Glutamatergic neuron (in vitro differentiated cells): ENCODE measurements around the gene DUS3L. TPM values are rescaled to one million over a fixed set of nuclear protein-coding genes. Genes with fewer than 3 reads are reported as not detected.

Experiments
- DNase-seq: peaks from one replicate; pipeline ENCODE4 v3.0.0; 2022
- H3K27ac Mint-ChIP-seq: one replicate; pipeline ENCODE4 v1.8.0; 2020; ENCODE audit warnings: mild to moderate bottlenecking, mixed read lengths, inconsistent platforms; ENCODE audit not compliant: unreplicated experiment
- H3K27me3 Mint-ChIP-seq: one replicate; pipeline ENCODE4 v1.8.0; 2020; ENCODE audit warnings: mild to moderate bottlenecking, moderate library complexity, mixed read lengths, inconsistent platforms; ENCODE audit not compliant: unreplicated experiment
- H3K36me3 Mint-ChIP-seq: one replicate; pipeline ENCODE4 v1.8.0; 2020; ENCODE audit warnings: mild to moderate bottlenecking, mixed read lengths, inconsistent platforms; ENCODE audit not compliant: unreplicated experiment
- H3K4me1 Mint-ChIP-seq: one replicate; pipeline ENCODE4 v1.8.0; 2020; ENCODE audit warnings: mild to moderate bottlenecking, low read depth, mixed read lengths, inconsistent platforms; ENCODE audit not compliant: unreplicated experiment
- H3K4me3 Mint-ChIP-seq: one replicate; pipeline ENCODE4 v1.8.0; 2020; ENCODE audit warnings: mild to moderate bottlenecking, mixed read lengths, inconsistent platforms; ENCODE audit not compliant: unreplicated experiment
- H3K9me3 Mint-ChIP-seq: one replicate; pipeline ENCODE4 v1.8.0; 2020; ENCODE audit warnings: mild to moderate bottlenecking, moderate library complexity, mixed read lengths, inconsistent platforms; ENCODE audit not compliant: unreplicated experiment
- total RNA-seq: library from RNA; stranded (reverse); fragmentation: NEBNext Ultra II Directional; extraction: Animal tissue kit (Norgen Biotek cat#: 25700); gene quantifications from one replicate; pipeline ENCODE4 v1.2.1, GENCODE V29; 2021; ENCODE audit not compliant: unreplicated experiment
- TF ChIP-seq, protein P1 (sequence below): fragments of 200-600 bp; sonication (generic); IDR thresholded peaks from one replicate; pipeline ENCODE4 v1.5.0; 2021; ENCODE audit not compliant: partially characterized antibody, unreplicated experiment

DUS3L gene
- total RNA-seq, 1 donor from 2014 or later: 22.4 TPM

DNA sequence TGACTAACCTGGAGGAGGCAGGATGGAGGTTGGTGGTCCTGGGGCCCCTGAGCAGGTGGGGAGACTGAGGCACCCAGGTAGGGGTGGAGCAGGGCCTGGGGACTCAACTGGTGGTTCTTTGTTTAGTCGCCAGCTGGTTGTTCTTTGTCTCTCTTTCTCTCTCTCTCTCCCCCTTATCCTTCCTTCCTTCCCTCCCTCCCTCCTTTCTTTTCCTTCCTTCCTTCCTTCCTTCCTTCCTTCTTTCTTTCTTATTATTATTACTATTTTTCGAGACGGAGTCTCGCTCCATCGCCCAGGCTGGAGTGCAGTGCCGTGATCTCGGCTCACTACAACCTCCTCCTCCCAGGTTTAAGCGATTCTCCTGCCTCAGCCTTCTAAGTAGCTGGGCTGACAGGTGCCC is 7.3 kb upstream of the DUS3L start:
- Mint-ChIP-seq H3K27me3 (peaks cover 5% of the 10 kb centered on the region), H3K36me3 (no peaks in the 10 kb centered on the region), H3K27ac (no peak overlapping the region), H3K9me3 (peaks cover 2% of the 10 kb centered on the region), H3K4me3 (no peak overlapping the region), H3K4me1 (peaks cover 6% of the 10 kb centered on the region)
- DNase-seq: no peak
- TF ChIP-seq, protein P1, sequence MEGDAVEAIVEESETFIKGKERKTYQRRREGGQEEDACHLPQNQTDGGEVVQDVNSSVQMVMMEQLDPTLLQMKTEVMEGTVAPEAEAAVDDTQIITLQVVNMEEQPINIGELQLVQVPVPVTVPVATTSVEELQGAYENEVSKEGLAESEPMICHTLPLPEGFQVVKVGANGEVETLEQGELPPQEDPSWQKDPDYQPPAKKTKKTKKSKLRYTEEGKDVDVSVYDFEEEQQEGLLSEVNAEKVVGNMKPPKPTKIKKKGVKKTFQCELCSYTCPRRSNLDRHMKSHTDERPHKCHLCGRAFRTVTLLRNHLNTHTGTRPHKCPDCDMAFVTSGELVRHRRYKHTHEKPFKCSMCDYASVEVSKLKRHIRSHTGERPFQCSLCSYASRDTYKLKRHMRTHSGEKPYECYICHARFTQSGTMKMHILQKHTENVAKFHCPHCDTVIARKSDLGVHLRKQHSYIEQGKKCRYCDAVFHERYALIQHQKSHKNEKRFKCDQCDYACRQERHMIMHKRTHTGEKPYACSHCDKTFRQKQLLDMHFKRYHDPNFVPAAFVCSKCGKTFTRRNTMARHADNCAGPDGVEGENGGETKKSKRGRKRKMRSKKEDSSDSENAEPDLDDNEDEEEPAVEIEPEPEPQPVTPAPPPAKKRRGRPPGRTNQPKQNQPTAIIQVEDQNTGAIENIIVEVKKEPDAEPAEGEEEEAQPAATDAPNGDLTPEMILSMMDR: no peak

DNA sequence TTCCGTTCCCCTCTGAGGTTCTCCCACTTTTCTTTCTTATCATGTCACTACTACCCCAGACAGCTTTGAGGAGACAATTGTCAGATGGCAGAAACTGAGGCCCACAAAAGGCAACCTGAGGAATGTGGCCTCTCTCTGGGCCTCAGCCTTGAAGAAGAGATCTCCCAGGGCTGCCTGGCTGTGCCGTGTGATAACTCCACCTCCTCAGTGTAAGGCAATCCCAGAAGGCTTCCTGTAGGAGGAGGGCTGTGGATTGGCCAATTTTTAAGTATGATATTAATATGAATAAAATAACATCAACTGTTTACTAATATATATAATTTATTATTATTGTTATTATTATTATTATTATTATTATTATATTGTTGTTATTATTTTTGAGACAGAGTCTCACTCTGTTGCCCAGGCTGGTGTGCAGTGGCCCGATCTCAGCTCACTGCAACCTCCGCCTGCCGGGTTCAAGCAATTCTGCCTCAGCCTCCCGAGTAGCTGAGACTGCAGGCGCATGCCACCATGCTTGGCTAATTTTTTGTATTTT is 4.5 kb upstream of the DUS3L start:
- Mint-ChIP-seq H3K36me3 (peaks cover 1% of the 10 kb centered on the region), H3K4me1 (peaks cover under 1% of the 10 kb centered on the region), H3K4me3 (no peak overlapping the region), H3K27ac (no peak overlapping the region), H3K9me3 (peaks cover 5% of the 10 kb centered on the region), H3K27me3 (peaks cover 6% of the 10 kb centered on the region)
- DNase-seq: no peak
- TF ChIP-seq, protein P1: no peak

DNA sequence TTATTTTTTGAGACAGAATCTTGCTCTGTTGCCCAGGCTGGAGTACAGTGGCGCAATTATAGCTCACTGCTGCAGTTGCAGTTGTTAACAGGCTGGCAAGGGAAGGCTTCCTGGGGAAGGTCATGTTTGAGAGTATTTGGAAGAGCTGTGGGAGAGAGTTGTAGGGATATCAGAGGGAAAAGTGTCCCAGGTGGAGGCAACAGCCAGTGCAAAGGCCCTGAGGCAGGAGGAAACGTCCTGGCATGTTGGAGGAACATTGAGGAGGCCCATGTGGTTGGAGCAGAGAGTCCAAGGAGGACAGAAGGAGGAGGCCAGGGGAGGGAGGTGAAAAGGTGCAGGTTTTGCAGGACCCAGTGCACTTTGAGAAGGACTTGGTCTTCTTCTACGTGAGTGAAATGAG is 2.2 kb upstream of the DUS3L start:
- DNase-seq: no peak
- peaks cover 12% of the 10 kb centered on the region for H3K9me3 Mint-ChIP-seq
- TF ChIP-seq, protein P1: no peak
- peaks cover 5% of the 10 kb centered on the region for H3K4me1 Mint-ChIP-seq
- peaks cover 5% of the 10 kb centered on the region for H3K36me3 Mint-ChIP-seq
- peak overlapping the region; percentile 1 for H3K27ac Mint-ChIP-seq
- peaks cover 13% of the 10 kb centered on the region for H3K27me3 Mint-ChIP-seq
- H3K4me3 Mint-ChIP-seq: no peak overlapping the region

DNA sequence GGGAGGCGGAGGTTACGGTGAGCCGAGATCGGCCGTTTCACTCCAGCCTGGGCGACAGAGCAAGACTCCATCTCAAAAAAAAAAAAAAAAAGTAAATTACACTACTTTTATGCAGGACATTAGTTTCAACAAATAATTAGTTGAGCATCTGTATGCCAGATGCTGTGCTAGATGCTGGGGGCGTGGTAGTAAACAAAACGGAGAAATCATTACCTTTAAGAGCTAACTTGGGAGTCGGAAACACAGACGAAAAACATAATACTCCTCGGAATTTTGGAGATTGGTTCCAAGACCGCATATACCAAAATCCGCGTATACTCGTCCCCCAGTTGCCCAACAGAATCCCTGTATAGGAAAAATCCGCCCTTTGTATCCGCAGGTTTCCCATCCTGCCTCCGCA is 1.3 kb upstream of the DUS3L start:
- TF ChIP-seq, protein P1: no peak
- no peak overlapping the region for H3K4me3 Mint-ChIP-seq
- DNase-seq: no peak

DNA sequence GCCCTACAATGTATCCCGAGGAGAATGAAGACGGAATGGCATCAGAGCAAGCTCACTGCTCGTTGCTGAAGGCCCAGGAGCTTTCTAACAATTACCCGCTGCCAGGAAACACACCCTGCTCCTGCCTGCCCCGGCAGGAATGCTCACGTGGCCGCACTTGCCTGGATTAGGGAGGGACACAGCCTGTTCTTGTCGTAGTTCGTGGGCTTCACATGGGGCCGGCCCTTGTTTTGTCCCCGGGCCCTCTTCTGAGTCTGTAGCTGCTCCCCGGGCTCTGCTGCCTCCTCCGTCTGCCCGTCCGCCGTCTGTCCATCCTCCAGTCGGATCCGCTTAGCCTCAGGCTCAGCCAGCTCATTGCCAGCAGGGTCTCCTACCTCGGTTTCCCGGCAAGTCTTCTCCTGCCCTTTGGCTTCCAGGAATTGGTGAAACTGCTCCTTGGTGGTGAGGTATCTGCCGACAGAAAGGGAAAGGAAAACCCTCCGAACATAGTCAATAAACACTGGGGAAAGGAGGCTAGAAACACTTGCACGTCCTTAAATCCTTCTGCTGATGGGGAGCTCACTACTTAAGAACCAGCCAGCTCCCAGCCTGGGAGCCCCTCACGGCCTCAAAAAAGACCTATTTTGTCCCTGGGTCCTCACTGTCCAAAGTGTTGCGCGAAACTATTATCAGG is 941 bp downstream of the DUS3L start:
- Mint-ChIP-seq H3K4me1 (peaks cover 5% of the 10 kb centered on the region), H3K27ac (peak overlapping the region; percentile 99)
- TF ChIP-seq, protein P1: no peak

More for the DNA sequence above, 1.3 kb upstream of the DUS3L start:
- Mint-ChIP-seq H3K9me3 (peaks cover 12% of the 10 kb centered on the region), H3K27me3 (peaks cover 13% of the 10 kb centered on the region), H3K36me3 (peaks cover 5% of the 10 kb centered on the region), H3K27ac (peak overlapping the region; percentile 33), H3K4me1 (peaks cover 5% of the 10 kb centered on the region)

More for the DNA sequence above, 941 bp downstream of the DUS3L start:
- Mint-ChIP-seq H3K9me3 (peaks cover 12% of the 10 kb centered on the region), H3K4me3 (peak overlapping the region; percentile 100), H3K27me3 (peaks cover 15% of the 10 kb centered on the region), H3K36me3 (peaks cover 5% of the 10 kb centered on the region)
- no peak for DNase-seq
